Islet precursor cell (in vitro differentiated cells): Measurements from ENCODE around the gene TMEM196.

Experiments
- DNase-seq: peaks from one replicate; pipeline ENCODE4 v3.0.0-alpha.2; 2018

Gene TMEM196

GRCh38 chr7:19772841-19773760 is at the start of gene TMEM196:
Gene TMEM196, minus strand, starts transcription at chr7:19773617. Its CDS starts 921 bp downstream, at chr7:19772696.
- peak; percentile 85 for DNase-seq

DNA sequence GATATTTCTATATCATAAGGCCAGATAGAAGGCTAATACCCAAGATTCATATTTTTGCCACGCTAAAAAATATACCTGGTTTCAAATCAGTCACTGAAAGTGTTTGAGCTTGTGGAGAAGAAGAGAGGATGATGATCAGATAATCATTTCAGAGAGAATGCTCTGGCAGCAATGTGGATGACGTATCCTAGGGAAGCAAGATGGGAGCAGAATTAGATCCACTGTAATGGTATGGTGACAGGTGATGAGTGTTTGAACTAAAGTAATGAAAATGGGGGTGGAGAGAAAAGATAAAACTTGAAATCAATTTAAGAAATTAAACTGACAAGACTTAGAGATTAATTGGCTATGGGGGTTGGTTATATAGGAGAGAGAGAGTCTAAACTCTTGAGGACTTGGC is 42.7 kb upstream of the TMEM196 start:
- no peak for DNase-seq

DNA sequence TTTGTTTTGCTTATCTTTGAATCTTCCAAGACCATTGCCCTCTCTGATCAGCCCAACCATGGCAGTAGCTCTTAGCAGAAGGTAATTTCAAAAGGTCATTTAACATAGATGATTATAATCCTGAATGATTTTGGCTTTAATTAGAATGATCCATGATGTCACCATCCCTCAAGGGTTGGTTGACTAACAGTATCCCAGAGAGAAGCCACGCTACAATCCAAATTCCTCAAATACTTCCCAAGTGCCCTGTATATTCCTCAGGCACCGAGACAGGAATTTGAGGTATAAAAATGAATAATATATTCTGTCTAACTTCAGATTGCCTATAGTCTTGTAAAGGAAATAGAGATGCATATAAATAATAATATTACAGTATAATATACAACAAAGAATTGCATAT is 42.1 kb upstream of the TMEM196 start:
- no peak for DNase-seq

- DNase-seq, result no peak
Observed at GRCh38 chr7:19814776-19815175, 41.4 kb upstream of the TMEM196 start.

DNA sequence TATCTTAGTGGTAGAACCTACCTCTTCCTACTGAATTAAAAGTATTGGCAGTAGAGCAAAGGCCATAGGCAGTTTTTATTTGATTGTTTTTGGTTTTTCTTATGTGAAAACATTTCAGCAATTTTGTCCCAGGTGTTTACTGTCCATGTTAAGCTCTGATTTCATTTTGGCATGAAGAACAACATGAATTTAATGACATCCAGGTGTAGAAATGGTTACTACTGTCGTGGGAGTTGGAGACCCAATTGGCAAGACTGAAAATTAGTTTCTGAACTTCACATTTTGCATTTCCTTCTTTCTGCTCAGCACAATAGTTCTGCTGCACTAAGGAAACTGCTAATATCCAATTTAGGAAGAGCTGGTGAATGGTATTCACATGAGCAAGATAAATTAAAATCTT is 38.0 kb upstream of the TMEM196 start:
- DNase-seq, result no peak

- no peak for DNase-seq
Observed at GRCh38 chr7:19798986-19799385, 25.6 kb upstream of the TMEM196 start.

DNA sequence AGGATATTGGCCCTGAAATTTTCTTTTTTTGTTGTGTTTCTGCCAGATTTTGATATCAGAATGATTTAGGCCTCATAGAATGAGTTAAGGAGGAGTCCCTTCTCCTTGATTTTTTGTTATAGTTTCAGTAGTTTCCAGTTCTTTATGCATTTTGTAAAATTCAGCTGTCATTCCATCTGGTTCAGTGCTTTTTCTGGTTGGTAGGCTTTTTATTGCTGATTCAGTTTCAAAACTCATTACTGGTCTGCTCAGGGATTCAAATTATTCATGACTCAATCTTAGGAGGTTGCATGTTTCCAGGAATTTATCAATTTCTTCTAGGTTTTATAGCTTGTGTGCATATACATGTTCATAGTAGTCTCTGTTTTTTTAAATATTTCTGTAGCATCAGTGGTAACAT is 10.1 kb upstream of the TMEM196 start:
- no peak for DNase-seq

DNA sequence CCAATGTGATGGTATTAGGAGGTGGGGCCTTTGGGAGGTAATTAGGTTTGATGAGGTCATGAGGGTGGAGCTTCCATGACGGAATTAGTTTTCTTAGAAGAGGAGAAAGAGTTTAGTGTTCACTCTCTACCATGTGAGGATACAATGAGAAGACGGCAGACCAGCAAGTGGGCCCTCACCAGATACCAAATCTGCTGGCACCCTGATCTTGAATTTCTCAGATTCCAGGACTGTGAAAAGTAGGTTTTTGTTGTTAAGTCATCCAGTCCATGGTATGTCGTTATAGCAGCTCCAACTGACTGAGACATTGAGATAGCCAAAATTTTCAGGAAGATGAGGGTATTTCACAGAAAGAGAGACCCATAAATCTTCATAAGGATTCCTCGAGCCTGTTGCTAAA is 3.6 kb upstream of the TMEM196 start:
- no peak for DNase-seq

DNA sequence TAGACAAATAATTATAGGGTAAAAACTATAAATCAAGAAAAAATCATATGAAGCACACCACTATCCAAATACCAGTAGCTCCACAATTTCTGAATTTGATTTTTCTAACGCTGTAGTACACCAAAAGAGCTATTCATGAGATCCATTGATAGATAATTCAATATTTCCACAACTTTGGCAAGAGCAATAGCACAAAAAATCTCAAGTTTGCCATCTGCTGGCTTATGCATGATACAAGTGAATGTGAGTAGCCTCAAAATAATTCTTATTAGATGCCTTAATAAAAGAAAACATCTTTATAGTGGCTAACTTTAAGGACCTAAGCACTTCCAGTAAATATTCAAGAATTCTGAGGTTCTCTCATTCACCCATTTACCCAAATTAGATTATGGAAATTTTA is 2.2 kb upstream of the TMEM196 start:
- no peak for DNase-seq

GRCh38 chr7:19772306-19772705 is 1.1 kb downstream of the TMEM196 start:
- DNase-seq, result no peak

- DNase-seq, result no peak
Observed at GRCh38 chr7:19762631-19763030, 10.8 kb downstream of the TMEM196 start.

- DNase-seq, result no peak
Observed at GRCh38 chr7:19754521-19755116, 18.8 kb downstream of the TMEM196 start.

DNA sequence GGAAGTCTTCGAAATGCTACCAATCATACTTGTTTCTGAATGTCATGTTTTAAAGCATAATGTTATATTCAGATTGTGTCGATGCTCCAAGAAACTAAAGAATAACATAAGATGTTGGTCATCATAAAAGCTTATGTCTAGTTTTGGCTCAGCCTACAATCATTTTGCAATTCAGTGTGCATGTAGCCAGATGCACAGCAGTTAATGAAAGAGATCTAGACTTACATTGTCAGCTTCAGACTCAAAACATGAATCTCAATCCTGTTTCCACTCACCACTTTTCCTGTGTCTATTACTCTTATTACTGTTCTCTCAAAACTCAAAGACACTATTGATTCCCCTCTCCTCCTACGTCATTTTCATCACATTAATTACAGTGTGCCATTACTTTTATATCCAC is 21.4 kb downstream of the TMEM196 start:
- no peak for DNase-seq

GRCh38 chr7:19749658-19750057 is 23.8 kb downstream of the TMEM196 start:
- DNase-seq, result no peak

DNA sequence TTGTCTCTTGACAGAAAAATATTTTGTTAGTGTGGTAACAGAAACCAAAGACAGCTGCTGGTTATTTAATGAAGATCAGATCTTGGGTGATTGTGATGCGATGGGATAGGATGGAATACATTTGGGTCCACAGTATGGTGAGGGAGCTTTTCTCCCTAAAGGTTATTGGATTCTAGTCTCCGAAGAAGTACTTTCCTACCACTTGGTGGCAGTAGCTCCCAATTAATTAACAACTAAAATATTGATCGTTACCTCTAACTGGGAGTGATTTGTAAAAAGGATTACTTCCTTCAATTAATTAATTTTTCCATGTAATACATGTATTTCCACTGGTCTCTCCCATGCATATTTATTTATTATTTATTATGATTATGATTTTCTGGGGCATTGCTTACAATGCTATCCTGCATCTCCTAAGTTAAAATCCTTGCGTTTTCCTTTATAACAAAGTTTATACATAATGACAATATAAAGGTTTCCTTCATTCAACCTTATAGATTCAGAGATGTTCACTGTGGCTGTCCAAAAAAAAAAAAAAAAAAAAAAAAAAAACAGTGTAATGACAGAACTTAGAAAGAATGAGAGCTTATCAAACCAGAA is 25.6 kb downstream of the TMEM196 start:
- no peak for DNase-seq

- no peak for DNase-seq
Observed at GRCh38 chr7:19744075-19744474, 29.3 kb downstream of the TMEM196 start.

- DNase-seq, result no peak
Observed at GRCh38 chr7:19728716-19729115, 44.7 kb downstream of the TMEM196 start.

DNA sequence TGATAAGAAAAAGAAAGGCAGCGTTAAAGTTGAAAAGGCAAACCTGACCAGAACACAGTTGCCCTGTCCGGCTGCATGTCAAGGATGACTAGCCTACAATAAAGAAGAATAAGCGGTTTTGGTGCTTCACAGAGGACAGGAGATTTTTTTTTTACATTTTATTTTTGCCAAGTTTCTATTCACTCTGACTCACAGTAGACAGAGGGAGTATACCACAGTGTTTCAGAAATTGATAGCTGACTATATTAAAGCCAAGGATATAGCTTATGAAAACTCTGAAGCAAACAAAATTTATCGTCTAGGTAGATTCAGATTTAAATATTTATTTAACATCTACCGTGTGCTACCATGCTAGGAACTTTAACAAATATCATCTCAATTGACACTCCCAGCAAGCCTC is 47.6 kb downstream of the TMEM196 start:
- no peak for DNase-seq

GRCh38 chr7:19715499-19715898 is 57.9 kb downstream of the TMEM196 start:
- no peak for DNase-seq

GRCh38 chr7:19713676-19714075 is 59.7 kb downstream of the TMEM196 start:
- DNase-seq, result no peak

- DNase-seq, result no peak
Observed at GRCh38 chr7:19709249-19709578, 64.2 kb downstream of the TMEM196 start.

GRCh38 chr7:19708397-19709248 is 64.8 kb downstream of the TMEM196 start, which contains the start of gene POLR1F:
Gene POLR1F, minus strand, starts transcription at chr7:19709037. Its CDS starts 21 bp downstream, at chr7:19709016.
- DNase-seq, result peak; percentile 96

GRCh38 chr7:19707240-19707639 is 66.2 kb downstream of the TMEM196 start:
- DNase-seq, result no peak
